Measurements from ENCODE around the gene PPT2. TPM values are rescaled to one million over a fixed set of nuclear protein-coding genes. Genes with fewer than 3 reads are reported as not detected.

The PPT2 gene
- total RNA-seq, 2 donors from 2014 or later = 21.8 to 42.0 TPM

GRCh38 chr6:32173051-32173727, 19.2 kb downstream of the PPT2 start:
- DNase-seq (ENCODE audit: low spot score) (no peak), ATAC-seq (ENCODE audit: insufficient number of reproducible peaks, low FRiP score, low read depth) (no peak)
- peaks cover 8 to 21% of the 10 kb centered on the region in 2 donors for H3K4me1 ChIP-seq (ENCODE audit: control insufficient read depth in 1 of 2, low read depth in 2 of 2)
- peaks cover 17% of the 10 kb centered on the region for H3K36me3 ChIP-seq
- H3K27ac ChIP-seq = no peak overlapping the region
- no peak overlapping the region for H3K4me3 ChIP-seq
- no peak for TF ChIP-seq CTCF (IDR thresholded peaks at IDR 0.05)
- H3K27me3 ChIP-seq (replicated peaks; ENCODE audit: insufficient read depth) = no peaks in the 10 kb centered on the region
- H3K9me3 ChIP-seq = no peaks in the 10 kb centered on the region

- no peak for ATAC-seq (ENCODE audit: insufficient number of reproducible peaks, low FRiP score, low read depth)
- H3K4me3 ChIP-seq = no peak overlapping the region
- no peaks in the 10 kb centered on the region for H3K9me3 ChIP-seq
Observed at GRCh38 chr6:32174416-32174815, 20.5 kb downstream of the PPT2 start.

GRCh38 chr6:32175322-32175710, 21.4 kb downstream of the PPT2 start:
- no peaks in the 10 kb centered on the region for H3K9me3 ChIP-seq
- H3K27ac ChIP-seq = peak overlapping the region; percentile 82 to 96
- no peak for TF ChIP-seq CTCF (IDR thresholded peaks at IDR 0.05)
- no peak for DNase-seq (ENCODE audit: low spot score)
- H3K27me3 ChIP-seq (replicated peaks; ENCODE audit: insufficient read depth) = no peaks in the 10 kb centered on the region
- ATAC-seq (ENCODE audit: insufficient number of reproducible peaks, low FRiP score, low read depth) = no peak
- H3K36me3 ChIP-seq = peaks cover 11% of the 10 kb centered on the region
- H3K4me1 ChIP-seq (ENCODE audit: control insufficient read depth in 1 of 2, low read depth in 2 of 2) = peaks cover 22 to 39% of the 10 kb centered on the region in 2 donors
- peak overlapping the region; percentile 98 for H3K4me3 ChIP-seq

More at GRCh38 chr6:32174416-32174815, 20.5 kb downstream of the PPT2 start:
- peaks cover 14 to 30% of the 10 kb centered on the region in 2 donors for H3K4me1 ChIP-seq (ENCODE audit: control insufficient read depth in 1 of 2, low read depth in 2 of 2)
- no peak for DNase-seq (ENCODE audit: low spot score)
- TF ChIP-seq CTCF (IDR thresholded peaks at IDR 0.05) = no peak
- no peaks in the 10 kb centered on the region for H3K27me3 ChIP-seq (replicated peaks; ENCODE audit: insufficient read depth)
- H3K27ac ChIP-seq = no peak overlapping the region
- H3K36me3 ChIP-seq = peaks cover 9% of the 10 kb centered on the region

GRCh38 chr6:32175711-32176475, 22.0 kb downstream of the PPT2 start, which contains the start of gene AGPAT1:
Gene AGPAT1 (minus strand): TSS chr6:32176084. CDS start chr6:32171496, 4,588 bp downstream.
- Histone ChIP-seq H3K27ac (peak within 1 kb of the TSS; percentile 94 to 96), H3K4me3 (peak within 1 kb of the TSS; percentile 98), H3K36me3 (peaks cover 5% of the 10 kb centered on the region), H3K4me1 (ENCODE audit: control insufficient read depth in 1 of 2, low read depth in 2 of 2) (peaks cover 22 to 40% of the 10 kb centered on the region in 2 donors), H3K27me3 (replicated peaks; ENCODE audit: insufficient read depth) (no peaks in the 10 kb centered on the region), H3K9me3 (no peaks in the 10 kb centered on the region)
- DNase-seq (ENCODE audit: low spot score) = peak; percentile 83
- ATAC-seq (ENCODE audit: insufficient number of reproducible peaks, low FRiP score, low read depth) = peak; percentile 47
- no peak for TF ChIP-seq CTCF (IDR thresholded peaks at IDR 0.05)

- Histone ChIP-seq H3K4me1 (ENCODE audit: control insufficient read depth in 1 of 2, low read depth in 2 of 2) (peaks cover 22 to 40% of the 10 kb centered on the region in 2 donors), H3K27me3 (replicated peaks; ENCODE audit: insufficient read depth) (no peaks in the 10 kb centered on the region), H3K4me3 (peak overlapping the region; percentile 98), H3K36me3 (peaks cover 5% of the 10 kb centered on the region), H3K27ac (peak overlapping the region; percentile 94 to 96), H3K9me3 (no peaks in the 10 kb centered on the region)
- no peak for TF ChIP-seq CTCF (IDR thresholded peaks at IDR 0.05)
- ATAC-seq (ENCODE audit: insufficient number of reproducible peaks, low FRiP score, low read depth) (no peak), DNase-seq (ENCODE audit: low spot score) (no peak)
Observed at GRCh38 chr6:32176476-32177182, 22.7 kb downstream of the PPT2 start.

Data from thoracic aorta (tissue), 2 donors.